Embryonic facial prominence (tissue), 1 donor: ENCODE data around the gene ARMC7.
A peak's percentile ranks its signal among the peaks of the same experiment; 100 is the strongest.
"Not testable (repeated sequence)": the region's sequence is repeated elsewhere in the genome, so short reads cannot be mapped to it uniquely, and the experiment has no call there.

ENCODE experiments used
- DNase-seq: peaks from one replicate; pipeline ENCODE4 v3.0.0-alpha.2; 2016; ENCODE audit errors: extremely low spot score

The ARMC7 gene

GRCh38 chr17:75109407-75110233 is at the start of gene ARMC7:
Gene ARMC7, plus strand, starts transcription at chr17:75109969. Its CDS starts 320 bp downstream, at chr17:75110289.
- DNase-seq, result peak; percentile 37

- no peak for DNase-seq
Observed at GRCh38 chr17:75060434-75061054, 49.2 kb upstream of the ARMC7 start.

GRCh38 chr17:75061055-75061438 is 48.7 kb upstream of the ARMC7 start:
- no peak for DNase-seq

- DNase-seq, result no peak
Observed at GRCh38 chr17:75061618-75062017, 48.2 kb upstream of the ARMC7 start.

- DNase-seq, result no peak
Observed at GRCh38 chr17:75063201-75063600, 46.6 kb upstream of the ARMC7 start.

- DNase-seq, result no peak
Observed at GRCh38 chr17:75063626-75064025, 46.1 kb upstream of the ARMC7 start.

- DNase-seq, result no peak
Observed at GRCh38 chr17:75064040-75064439, 45.7 kb upstream of the ARMC7 start.

GRCh38 chr17:75064460-75064859 is 45.3 kb upstream of the ARMC7 start:
- no peak for DNase-seq

- DNase-seq, result no peak
Observed at GRCh38 chr17:75064867-75065561, 44.8 kb upstream of the ARMC7 start.

- no peak for DNase-seq
Observed at GRCh38 chr17:75065562-75066151, 44.1 kb upstream of the ARMC7 start.

GRCh38 chr17:75067856-75068255 is 41.9 kb upstream of the ARMC7 start:
- no peak for DNase-seq

GRCh38 chr17:75068750-75069149 is 41.0 kb upstream of the ARMC7 start:
- no peak for DNase-seq

- no peak for DNase-seq
Observed at GRCh38 chr17:75069783-75070182, 40.0 kb upstream of the ARMC7 start.

- DNase-seq, result not testable (repeated sequence)
Observed at GRCh38 chr17:75071478-75072271, 38.1 kb upstream of the ARMC7 start.

GRCh38 chr17:75072909-75073308 is 36.9 kb upstream of the ARMC7 start:
- DNase-seq, result not testable (repeated sequence)

- no peak for DNase-seq
Observed at GRCh38 chr17:75073618-75074047, 36.1 kb upstream of the ARMC7 start.

GRCh38 chr17:75074532-75074931 is 35.2 kb upstream of the ARMC7 start:
- no peak for DNase-seq

GRCh38 chr17:75075597-75076336 is 34.0 kb upstream of the ARMC7 start:
- DNase-seq, result no peak

- DNase-seq, result no peak
Observed at GRCh38 chr17:75077072-75077495, 32.7 kb upstream of the ARMC7 start.

- DNase-seq, result no peak
Observed at GRCh38 chr17:75077496-75078283, 32.1 kb upstream of the ARMC7 start.
